Karpas-422 (cell line): ENCODE results near the gene GLYATL1. TPM values are rescaled to one million over a fixed set of nuclear protein-coding genes. Genes with fewer than 3 reads are reported as not detected.

ENCODE experiments used
- DNase-seq: peaks from one replicate; pipeline ENCODE4 v3.0.0-alpha.2; 2015
- H2AFZ ChIP-seq: fragments of 200-600 bp; sonication (generic); 2 replicates; pipeline ENCODE4 v1.6.1; 2014; ENCODE audit warnings: antibody characterized with exemption, low read length, mixed read lengths
- H3K27ac ChIP-seq: fragments of 200-600 bp; sonication (generic); 2 replicates; pipeline ENCODE4 v1.5.1; 2014; ENCODE audit warnings: mild to moderate bottlenecking, low read length, moderate library complexity
- H3K27me3 ChIP-seq: fragments of 200-600 bp; sonication (generic); 2 replicates; pipeline ENCODE4 v1.6.1; 2014; ENCODE audit warnings: low read length, mixed read lengths
- H3K36me3 ChIP-seq: fragments of 200-600 bp; sonication (generic); 2 replicates; pipeline ENCODE4 v1.6.1; 2014; ENCODE audit warnings: low read length, mixed read lengths; ENCODE audit not compliant: insufficient read depth
- H3K4me1 ChIP-seq: fragments of 200-600 bp; sonication (generic); 2 replicates; pipeline ENCODE4 v1.6.1; 2014; ENCODE audit warnings: mild to moderate bottlenecking, low read length, mixed read lengths
- H3K4me2 ChIP-seq: fragments of 200-600 bp; sonication (generic); 2 replicates; pipeline ENCODE4 v1.6.1; 2014; ENCODE audit warnings: low read length, low read depth, mild to moderate bottlenecking; ENCODE audit not compliant: poor library complexity, severe bottlenecking
- H3K4me3 ChIP-seq: fragments of 200-600 bp; sonication (generic); 2 replicates; pipeline ENCODE4 v1.5.1; 2014; ENCODE audit warnings: mild to moderate bottlenecking, antibody characterized with exemption, low read length, mixed read lengths
- H3K79me2 ChIP-seq: fragments of 200-600 bp; sonication (generic); 2 replicates; pipeline ENCODE4 v1.6.1; 2014; ENCODE audit warnings: mild to moderate bottlenecking, low read length, mixed read lengths
- H3K9ac ChIP-seq: fragments of 200-600 bp; sonication (generic); 2 replicates; pipeline ENCODE4 v1.6.0; 2014; ENCODE audit warnings: low read length
- H3K9me2 ChIP-seq: fragments of 200-600 bp; sonication (generic), shearing (Covaris generic); replicated peaks from 2 replicates; pipeline ENCODE4 v1.6.0; 2014; ENCODE audit warnings: mild to moderate bottlenecking, low read length, moderate library complexity; ENCODE audit not compliant: insufficient read depth
- H3K9me3 ChIP-seq: fragments of 300-700, 200-600 bp; sonication (generic); 2 replicates; pipeline ENCODE4 v1.6.1; 2014; ENCODE audit warnings: low read length, mixed read lengths
- H4K20me1 ChIP-seq: fragments of 200-600 bp; sonication (generic); 2 replicates; pipeline ENCODE4 v1.6.1; 2014; ENCODE audit warnings: mild to moderate bottlenecking, antibody characterized with exemption, low read length, low read depth; ENCODE audit not compliant: insufficient read depth
- total RNA-seq: library from RNA; depleted of rRNA; stranded (reverse); fragments of >200 nt; shearing (Covaris generic); gene quantifications from 2 replicates; pipeline ENCODE4 v1.2.3, GENCODE V29; 2014; ENCODE audit warnings: low replicate concordance; rRNA removed

The GLYATL1 gene
- not detected in 2 replicates for total RNA-seq

GRCh38 chr11:58939277-58939676 is at the start of gene GLYATL1:
GLYATL1 (plus strand) TSS chr11:58939488; CDS start chr11:58947088, 7,600 bp downstream.
- DNase-seq = no peak
- no peaks in the 10 kb centered on the region for H3K9me2 ChIP-seq
- H3K79me2 ChIP-seq = no peaks in the 10 kb centered on the region
- H3K4me2 ChIP-seq = no peak within 1 kb of the TSS
- no peak within 1 kb of the TSS for H3K27ac ChIP-seq
- H4K20me1 ChIP-seq = no peaks in the 10 kb centered on the region
- H3K9me3 ChIP-seq = no peaks in the 10 kb centered on the region
- no peaks in the 10 kb centered on the region for H3K4me1 ChIP-seq
- H3K4me3 ChIP-seq = no peak within 1 kb of the TSS
- H3K27me3 ChIP-seq = no peaks in the 10 kb centered on the region
- no peak within 1 kb of the TSS for H2AFZ ChIP-seq
- H3K9ac ChIP-seq = no peak within 1 kb of the TSS
- H3K36me3 ChIP-seq = no peaks in the 10 kb centered on the region

GRCh38 chr11:58893899-58894298 is 45.4 kb upstream of the GLYATL1 start:
- Histone ChIP-seq H3K4me3 (no peak overlapping the region), H3K27ac (no peak overlapping the region), H3K9me2 (no peaks in the 10 kb centered on the region), H3K27me3 (no peaks in the 10 kb centered on the region), H2AFZ (no peak overlapping the region), H4K20me1 (no peaks in the 10 kb centered on the region), H3K36me3 (no peaks in the 10 kb centered on the region), H3K9ac (no peak overlapping the region), H3K4me1 (no peaks in the 10 kb centered on the region), H3K79me2 (no peaks in the 10 kb centered on the region), H3K4me2 (no peak overlapping the region), H3K9me3 (no peaks in the 10 kb centered on the region)
- no peak for DNase-seq

- peaks cover 3% of the 10 kb centered on the region for H3K4me1 ChIP-seq
- H3K4me2 ChIP-seq = no peak overlapping the region
- no peaks in the 10 kb centered on the region for H4K20me1 ChIP-seq
- no peak overlapping the region for H3K27ac ChIP-seq
- no peaks in the 10 kb centered on the region for H3K27me3 ChIP-seq
- no peak overlapping the region for H3K4me3 ChIP-seq
- no peaks in the 10 kb centered on the region for H3K9me2 ChIP-seq
- no peaks in the 10 kb centered on the region for H3K79me2 ChIP-seq
- no peak for DNase-seq
- no peaks in the 10 kb centered on the region for H3K9me3 ChIP-seq
- no peak overlapping the region for H2AFZ ChIP-seq
- H3K36me3 ChIP-seq = no peaks in the 10 kb centered on the region
- no peak overlapping the region for H3K9ac ChIP-seq
Measured at GRCh38 chr11:58898106-58898505, 41.2 kb upstream of the GLYATL1 start.

GRCh38 chr11:58900479-58901420 is 38.5 kb upstream of the GLYATL1 start:
- DNase-seq = peak; percentile 82
- H3K4me2 ChIP-seq = no peak overlapping the region
- no peak overlapping the region for H2AFZ ChIP-seq

GRCh38 chr11:58902881-58903280 is 36.4 kb upstream of the GLYATL1 start:
- H3K36me3 ChIP-seq = no peaks in the 10 kb centered on the region
- H3K9ac ChIP-seq = no peak overlapping the region
- no peaks in the 10 kb centered on the region for H3K9me2 ChIP-seq
- peaks cover 3% of the 10 kb centered on the region for H3K4me1 ChIP-seq
- H3K27me3 ChIP-seq = no peaks in the 10 kb centered on the region
- no peak overlapping the region for H2AFZ ChIP-seq
- H3K27ac ChIP-seq = no peak overlapping the region
- H3K4me2 ChIP-seq = no peak overlapping the region
- H4K20me1 ChIP-seq = no peaks in the 10 kb centered on the region
- DNase-seq = no peak
- no peak overlapping the region for H3K4me3 ChIP-seq
- H3K9me3 ChIP-seq = no peaks in the 10 kb centered on the region
- no peaks in the 10 kb centered on the region for H3K79me2 ChIP-seq

More at GRCh38 chr11:58900479-58901420, 38.5 kb upstream of the GLYATL1 start:
- H4K20me1 ChIP-seq = no peaks in the 10 kb centered on the region
- H3K36me3 ChIP-seq = no peaks in the 10 kb centered on the region
- no peak overlapping the region for H3K9ac ChIP-seq
- H3K79me2 ChIP-seq = no peaks in the 10 kb centered on the region
- no peaks in the 10 kb centered on the region for H3K27me3 ChIP-seq
- no peak overlapping the region for H3K4me3 ChIP-seq
- no peak overlapping the region for H3K27ac ChIP-seq
- no peaks in the 10 kb centered on the region for H3K9me2 ChIP-seq
- no peaks in the 10 kb centered on the region for H3K9me3 ChIP-seq
- H3K4me1 ChIP-seq = peaks cover 3% of the 10 kb centered on the region

- Histone ChIP-seq H3K36me3 (no peaks in the 10 kb centered on the region), H3K27me3 (no peaks in the 10 kb centered on the region), H3K9ac (no peak overlapping the region), H3K4me3 (no peak overlapping the region), H3K4me1 (peaks cover 3% of the 10 kb centered on the region), H3K9me3 (no peaks in the 10 kb centered on the region), H2AFZ (no peak overlapping the region), H3K27ac (no peak overlapping the region), H3K79me2 (no peaks in the 10 kb centered on the region), H3K4me2 (no peak overlapping the region), H4K20me1 (no peaks in the 10 kb centered on the region), H3K9me2 (no peaks in the 10 kb centered on the region)
- DNase-seq = no peak
Measured at GRCh38 chr11:58905011-58905720, 34.1 kb upstream of the GLYATL1 start.

- no peak overlapping the region for H2AFZ ChIP-seq
Measured at GRCh38 chr11:58905721-58906547, 33.4 kb upstream of the GLYATL1 start.

More at GRCh38 chr11:58905721-58906547, 33.4 kb upstream of the GLYATL1 start:
- Histone ChIP-seq H3K9ac (no peak overlapping the region), H3K4me1 (peaks cover 3% of the 10 kb centered on the region), H3K27ac (no peak overlapping the region), H3K4me2 (no peak overlapping the region), H3K79me2 (no peaks in the 10 kb centered on the region), H4K20me1 (no peaks in the 10 kb centered on the region), H3K9me2 (no peaks in the 10 kb centered on the region), H3K4me3 (no peak overlapping the region), H3K9me3 (no peaks in the 10 kb centered on the region), H3K36me3 (no peaks in the 10 kb centered on the region), H3K27me3 (no peaks in the 10 kb centered on the region)
- DNase-seq = no peak
